A549 (cell line): ENCODE measurements around the gene TKFC.

Experiments used
- POLR2AphosphoS2 ChIP-seq: conservative IDR thresholded peaks from 2 replicates; pipeline ENCODE4 v1.6.1; 2012; ENCODE audit warnings: low read length, improper control_type of control experiment, inconsistent platforms
- TFCP2L1 ChIP-seq: fragments of 250-450 bp; sonication (Bioruptor Pico); IDR thresholded peaks from 2 replicates; pipeline ENCODE4 v1.5.0; 2021; ENCODE audit warnings: mild to moderate bottlenecking
- TF ChIP-seq, protein P1 (sequence below): fragments of >200 bp; sonication (Bioruptor Twin); formaldehyde crosslinking; IDR thresholded peaks from 3 replicates; pipeline ENCODE4 v1.5.1; 2016
- TF ChIP-seq, protein P2 (sequence below): fragments of 250-450 bp; sonication (Bioruptor Pico); IDR thresholded peaks from 2 replicates; pipeline ENCODE4 v1.5.0; 2021; ENCODE audit warnings: mild to moderate bottlenecking, moderate library complexity, borderline replicate concordance

DNA sequence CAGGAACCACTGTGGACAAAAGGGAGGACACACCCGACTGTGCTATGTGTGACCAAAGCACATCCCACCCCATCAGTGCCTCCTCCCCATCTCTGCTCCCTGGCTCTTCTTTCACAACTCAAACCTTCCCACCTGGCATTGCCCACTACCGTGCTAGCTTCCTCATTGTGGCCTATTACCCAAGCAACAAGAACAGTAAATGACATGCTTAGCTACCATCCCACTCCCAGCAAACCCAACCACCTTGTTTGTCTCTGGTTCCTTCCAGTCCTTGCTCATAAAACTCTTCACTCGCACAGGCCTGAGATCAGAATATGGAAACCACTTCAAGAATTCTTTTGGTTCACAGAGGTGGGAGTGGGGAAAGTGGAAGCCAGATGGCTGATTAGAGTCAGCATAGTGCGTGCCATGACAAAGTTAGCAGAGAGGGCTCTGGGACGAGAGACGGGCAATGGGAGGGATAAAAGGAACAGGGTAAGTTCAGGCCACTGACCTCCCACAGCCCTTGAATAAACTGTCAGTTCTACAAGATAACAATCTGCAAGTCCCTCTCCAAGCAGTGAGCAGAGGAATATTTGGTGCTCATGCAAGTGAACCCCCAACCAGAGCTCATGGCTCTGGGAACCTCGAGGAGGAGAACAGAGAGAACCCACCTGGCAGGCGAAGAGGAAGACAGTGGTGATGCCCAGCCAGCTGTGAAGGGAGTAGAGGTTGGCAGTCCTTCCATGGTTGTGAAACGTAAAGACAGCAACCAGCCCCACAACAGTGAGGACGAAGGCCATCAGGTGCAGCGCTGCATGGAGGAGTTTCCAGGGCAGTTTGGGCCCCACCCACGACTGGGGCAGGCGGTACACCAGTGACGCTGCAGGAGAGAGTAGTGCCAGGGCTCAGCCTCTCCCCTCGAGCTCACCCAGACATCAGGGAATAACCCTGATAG is 20.4 kb downstream of the TKFC start:
- TF ChIP-seq POLR2AphosphoS2 (no peak), TFCP2L1 (CRISPR knock-in tag) (no peak)
- TF ChIP-seq, protein P1, sequence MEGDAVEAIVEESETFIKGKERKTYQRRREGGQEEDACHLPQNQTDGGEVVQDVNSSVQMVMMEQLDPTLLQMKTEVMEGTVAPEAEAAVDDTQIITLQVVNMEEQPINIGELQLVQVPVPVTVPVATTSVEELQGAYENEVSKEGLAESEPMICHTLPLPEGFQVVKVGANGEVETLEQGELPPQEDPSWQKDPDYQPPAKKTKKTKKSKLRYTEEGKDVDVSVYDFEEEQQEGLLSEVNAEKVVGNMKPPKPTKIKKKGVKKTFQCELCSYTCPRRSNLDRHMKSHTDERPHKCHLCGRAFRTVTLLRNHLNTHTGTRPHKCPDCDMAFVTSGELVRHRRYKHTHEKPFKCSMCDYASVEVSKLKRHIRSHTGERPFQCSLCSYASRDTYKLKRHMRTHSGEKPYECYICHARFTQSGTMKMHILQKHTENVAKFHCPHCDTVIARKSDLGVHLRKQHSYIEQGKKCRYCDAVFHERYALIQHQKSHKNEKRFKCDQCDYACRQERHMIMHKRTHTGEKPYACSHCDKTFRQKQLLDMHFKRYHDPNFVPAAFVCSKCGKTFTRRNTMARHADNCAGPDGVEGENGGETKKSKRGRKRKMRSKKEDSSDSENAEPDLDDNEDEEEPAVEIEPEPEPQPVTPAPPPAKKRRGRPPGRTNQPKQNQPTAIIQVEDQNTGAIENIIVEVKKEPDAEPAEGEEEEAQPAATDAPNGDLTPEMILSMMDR: no peak
- TF ChIP-seq, protein P2, sequence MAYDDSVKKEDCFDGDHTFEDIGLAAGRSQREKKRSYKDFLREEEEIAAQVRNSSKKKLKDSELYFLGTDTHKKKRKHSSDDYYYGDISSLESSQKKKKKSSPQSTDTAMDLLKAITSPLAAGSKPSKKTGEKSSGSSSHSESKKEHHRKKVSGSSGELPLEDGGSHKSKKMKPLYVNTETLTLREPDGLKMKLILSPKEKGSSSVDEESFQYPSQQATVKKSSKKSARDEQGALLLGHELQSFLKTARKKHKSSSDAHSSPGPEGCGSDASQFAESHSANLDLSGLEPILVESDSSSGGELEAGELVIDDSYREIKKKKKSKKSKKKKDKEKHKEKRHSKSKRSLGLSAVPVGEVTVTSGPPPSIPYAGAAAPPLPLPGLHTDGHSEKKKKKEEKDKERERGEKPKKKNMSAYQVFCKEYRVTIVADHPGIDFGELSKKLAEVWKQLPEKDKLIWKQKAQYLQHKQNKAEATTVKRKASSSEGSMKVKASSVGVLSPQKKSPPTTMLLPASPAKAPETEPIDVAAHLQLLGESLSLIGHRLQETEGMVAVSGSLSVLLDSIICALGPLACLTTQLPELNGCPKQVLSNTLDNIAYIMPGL (CRISPR knock-in tag): no peak
